ENCODE results near the gene AKNAD1.

Gene AKNAD1

GRCh38 chr1:108862698-108863477, 6.0 kb upstream of the AKNAD1 start:
- no peak for DNase-seq (ENCODE audit: low spot score)

GRCh38 chr1:108862017-108862610, 5.2 kb upstream of the AKNAD1 start:
- DNase-seq (ENCODE audit: low spot score): no peak

- DNase-seq (ENCODE audit: low spot score): no peak
These were observed 4.7 kb upstream of the AKNAD1 start for GRCh38 chr1:108861566-108861965.

GRCh38 chr1:108860190-108860907, 3.5 kb upstream of the AKNAD1 start:
- DNase-seq (ENCODE audit: low spot score): no peak

GRCh38 chr1:108858230-108858950, 1.5 kb upstream of the AKNAD1 start:
- no peak for DNase-seq (ENCODE audit: low spot score)

- no peak for DNase-seq (ENCODE audit: low spot score)
These were observed 2.5 kb downstream of the AKNAD1 start for GRCh38 chr1:108854221-108855019.

GRCh38 chr1:108852221-108852975, 4.5 kb downstream of the AKNAD1 start:
- DNase-seq (ENCODE audit: low spot score): peak; percentile 58

- no peak for DNase-seq (ENCODE audit: low spot score)
These were observed 5.3 kb downstream of the AKNAD1 start for GRCh38 chr1:108851567-108851966.

- DNase-seq (ENCODE audit: low spot score): no peak
These were observed 6.0 kb downstream of the AKNAD1 start for GRCh38 chr1:108850929-108851328.

GRCh38 chr1:108848806-108849205, 8.1 kb downstream of the AKNAD1 start:
- DNase-seq (ENCODE audit: low spot score): no peak

GRCh38 chr1:108847494-108847893, 9.4 kb downstream of the AKNAD1 start:
- DNase-seq (ENCODE audit: low spot score): no peak

- DNase-seq (ENCODE audit: low spot score): no peak
These were observed 10.9 kb downstream of the AKNAD1 start for GRCh38 chr1:108845991-108846390.

GRCh38 chr1:108845446-108845845, 11.4 kb downstream of the AKNAD1 start:
- no peak for DNase-seq (ENCODE audit: low spot score)

- DNase-seq (ENCODE audit: low spot score): no peak
These were observed 13.3 kb downstream of the AKNAD1 start for GRCh38 chr1:108843390-108844137.

- no peak for DNase-seq (ENCODE audit: low spot score)
These were observed 14.2 kb downstream of the AKNAD1 start for GRCh38 chr1:108842525-108843181.

GRCh38 chr1:108841703-108842102, 15.2 kb downstream of the AKNAD1 start:
- no peak for DNase-seq (ENCODE audit: low spot score)

GRCh38 chr1:108832929-108833328, 24.0 kb downstream of the AKNAD1 start:
- DNase-seq (ENCODE audit: low spot score): no peak

- no peak for DNase-seq (ENCODE audit: low spot score)
These were observed 25.7 kb downstream of the AKNAD1 start for GRCh38 chr1:108831225-108831624.

Data from putamen (tissue), 1 donor.